ENCODE results near the gene OSBPL2.
A peak's percentile ranks its signal among the peaks of the same experiment; 100 is the strongest.

OSBPL2 gene

DNA sequence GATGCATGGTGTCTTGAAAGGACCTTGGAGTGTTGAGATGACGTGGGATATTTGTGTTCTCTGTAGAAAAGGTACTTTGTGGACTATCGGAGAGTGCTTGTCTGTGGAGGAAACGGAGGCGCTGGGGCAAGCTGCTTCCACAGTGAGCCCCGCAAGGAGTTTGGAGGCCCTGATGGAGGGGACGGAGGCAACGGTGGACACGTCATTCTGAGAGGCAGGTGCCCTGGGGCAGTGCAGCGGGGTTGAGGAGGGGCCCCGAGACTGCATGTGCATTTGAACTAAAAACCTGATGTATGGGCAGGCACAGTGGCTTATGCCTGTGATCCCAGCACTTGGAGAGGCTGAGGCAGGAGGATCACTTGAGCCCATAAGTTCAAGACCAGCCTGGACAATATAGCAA lies 42.6 kb upstream of the OSBPL2 start:
- peaks cover 31% of the 10 kb centered on the region for H3K79me2 ChIP-seq (ENCODE audit: insufficient read depth, low read length)

DNA sequence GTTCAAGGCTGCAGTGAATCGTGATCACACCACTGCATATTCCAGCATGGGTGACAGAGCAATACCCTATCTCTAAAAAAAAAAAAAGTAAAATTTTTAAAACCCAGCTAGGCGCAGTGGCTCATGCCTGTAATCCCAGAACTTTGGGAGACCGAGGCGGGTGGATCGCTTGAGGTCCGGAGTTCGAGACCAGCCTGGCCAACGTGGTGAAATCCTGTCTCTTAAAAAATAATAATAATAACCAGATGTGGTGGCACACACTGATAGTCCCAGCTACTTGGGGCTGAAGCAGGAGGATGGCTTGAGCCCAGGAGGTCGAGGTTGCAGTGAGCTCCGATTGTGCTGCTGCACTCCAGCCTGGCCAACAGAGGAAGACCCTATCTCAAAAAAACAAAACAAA lies 42.0 kb upstream of the OSBPL2 start:
- ATAC-seq (ENCODE audit: insufficient read depth, low read depth) (no peak), DNase-seq (no peak)
- peaks cover 25% of the 10 kb centered on the region for H3K79me2 ChIP-seq (ENCODE audit: insufficient read depth, low read length)
- no peak overlapping the region for H3K27ac ChIP-seq (ENCODE audit: low read length)
- H3K9me3 ChIP-seq (ENCODE audit: insufficient read depth, low read length, severe bottlenecking): no peaks in the 10 kb centered on the region
- H4K20me1 ChIP-seq (ENCODE audit: insufficient read depth, low read length): peaks cover 39% of the 10 kb centered on the region
- no peak overlapping the region for H3K4me3 ChIP-seq (ENCODE audit: low read depth in 1 of 2, low read length in 2 of 2)
- H2AFZ ChIP-seq (ENCODE audit: low read depth, low read length): no peak overlapping the region
- H3K36me3 ChIP-seq (ENCODE audit: insufficient read depth, low read length): peaks cover 71% of the 10 kb centered on the region
- peaks cover 30% of the 10 kb centered on the region for H3K4me1 ChIP-seq (ENCODE audit: insufficient read depth, low read length)
- TF ChIP-seq EZH2 (IDR thresholded peaks at IDR 0.05; ENCODE audit: borderline replicate concordance, low read depth, low read length, severe bottlenecking): no peak
- TF ChIP-seq, protein P1, sequence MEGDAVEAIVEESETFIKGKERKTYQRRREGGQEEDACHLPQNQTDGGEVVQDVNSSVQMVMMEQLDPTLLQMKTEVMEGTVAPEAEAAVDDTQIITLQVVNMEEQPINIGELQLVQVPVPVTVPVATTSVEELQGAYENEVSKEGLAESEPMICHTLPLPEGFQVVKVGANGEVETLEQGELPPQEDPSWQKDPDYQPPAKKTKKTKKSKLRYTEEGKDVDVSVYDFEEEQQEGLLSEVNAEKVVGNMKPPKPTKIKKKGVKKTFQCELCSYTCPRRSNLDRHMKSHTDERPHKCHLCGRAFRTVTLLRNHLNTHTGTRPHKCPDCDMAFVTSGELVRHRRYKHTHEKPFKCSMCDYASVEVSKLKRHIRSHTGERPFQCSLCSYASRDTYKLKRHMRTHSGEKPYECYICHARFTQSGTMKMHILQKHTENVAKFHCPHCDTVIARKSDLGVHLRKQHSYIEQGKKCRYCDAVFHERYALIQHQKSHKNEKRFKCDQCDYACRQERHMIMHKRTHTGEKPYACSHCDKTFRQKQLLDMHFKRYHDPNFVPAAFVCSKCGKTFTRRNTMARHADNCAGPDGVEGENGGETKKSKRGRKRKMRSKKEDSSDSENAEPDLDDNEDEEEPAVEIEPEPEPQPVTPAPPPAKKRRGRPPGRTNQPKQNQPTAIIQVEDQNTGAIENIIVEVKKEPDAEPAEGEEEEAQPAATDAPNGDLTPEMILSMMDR (IDR thresholded peaks at IDR 0.05; ENCODE audit: borderline replicate concordance, extremely low read depth, low read length, poor library complexity, severe bottlenecking): no peak
- no peak overlapping the region for H3K4me2 ChIP-seq (ENCODE audit: insufficient read depth, low read length)
- no peak overlapping the region for H3K9ac ChIP-seq (ENCODE audit: low read depth, low read length)
- H3K27me3 ChIP-seq (ENCODE audit: insufficient read depth, low read length, poor library complexity): no peaks in the 10 kb centered on the region

More for the DNA sequence above, 42.6 kb upstream of the OSBPL2 start:
- ATAC-seq (ENCODE audit: insufficient read depth, low read depth): no peak
- Histone ChIP-seq H4K20me1 (ENCODE audit: insufficient read depth, low read length) (peaks cover 39% of the 10 kb centered on the region), H3K27me3 (ENCODE audit: insufficient read depth, low read length, poor library complexity) (no peaks in the 10 kb centered on the region), H3K4me2 (ENCODE audit: insufficient read depth, low read length) (peak overlapping the region; percentile 44), H3K4me3 (ENCODE audit: low read depth in 1 of 2, low read length in 2 of 2) (no peak overlapping the region), H3K36me3 (ENCODE audit: insufficient read depth, low read length) (peaks cover 70% of the 10 kb centered on the region), H2AFZ (ENCODE audit: low read depth, low read length) (no peak overlapping the region), H3K9me3 (ENCODE audit: insufficient read depth, low read length, severe bottlenecking) (no peaks in the 10 kb centered on the region), H3K27ac (ENCODE audit: low read length) (peak overlapping the region; percentile 57), H3K9ac (ENCODE audit: low read depth, low read length) (peak overlapping the region; percentile 32), H3K4me1 (ENCODE audit: insufficient read depth, low read length) (peaks cover 30% of the 10 kb centered on the region)
- DNase-seq: no peak
- TF ChIP-seq, protein P1 (IDR thresholded peaks at IDR 0.05; ENCODE audit: borderline replicate concordance, extremely low read depth, low read length, poor library complexity, severe bottlenecking): no peak
- TF ChIP-seq EZH2 (IDR thresholded peaks at IDR 0.05; ENCODE audit: borderline replicate concordance, low read depth, low read length, severe bottlenecking): no peak

DNA sequence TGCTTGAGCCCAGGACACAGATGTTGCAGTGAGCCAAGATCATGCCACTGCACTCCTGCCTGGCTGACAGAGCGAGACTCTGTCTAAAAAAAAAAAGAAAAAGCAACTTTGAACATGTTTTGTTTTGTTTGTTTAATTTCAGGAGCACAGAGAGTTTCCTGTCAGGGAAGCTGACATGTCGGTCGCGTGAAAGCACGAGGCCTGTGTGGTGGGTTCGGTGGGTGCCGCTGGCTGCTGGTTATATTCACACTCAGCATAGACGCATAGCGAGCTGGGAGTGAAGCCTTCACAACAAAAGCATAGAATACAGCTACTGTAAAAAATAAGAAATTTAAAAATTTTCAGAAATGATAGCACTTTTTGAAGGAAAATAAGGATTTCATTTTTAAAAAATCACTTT lies 41.0 kb upstream of the OSBPL2 start:
- Histone ChIP-seq H2AFZ (ENCODE audit: low read depth, low read length) (no peak overlapping the region), H3K27ac (ENCODE audit: low read length) (no peak overlapping the region), H3K4me1 (ENCODE audit: insufficient read depth, low read length) (peaks cover 30% of the 10 kb centered on the region), H3K9ac (ENCODE audit: low read depth, low read length) (no peak overlapping the region), H3K4me3 (ENCODE audit: low read depth in 1 of 2, low read length in 2 of 2) (no peak overlapping the region), H3K27me3 (ENCODE audit: insufficient read depth, low read length, poor library complexity) (no peaks in the 10 kb centered on the region), H3K79me2 (ENCODE audit: insufficient read depth, low read length) (peaks cover 15% of the 10 kb centered on the region), H4K20me1 (ENCODE audit: insufficient read depth, low read length) (peaks cover 37% of the 10 kb centered on the region), H3K36me3 (ENCODE audit: insufficient read depth, low read length) (peaks cover 72% of the 10 kb centered on the region), H3K9me3 (ENCODE audit: insufficient read depth, low read length, severe bottlenecking) (no peaks in the 10 kb centered on the region), H3K4me2 (ENCODE audit: insufficient read depth, low read length) (no peak overlapping the region)
- ATAC-seq (ENCODE audit: insufficient read depth, low read depth): no peak
- DNase-seq: no peak
- TF ChIP-seq, protein P1 (IDR thresholded peaks at IDR 0.05; ENCODE audit: borderline replicate concordance, extremely low read depth, low read length, poor library complexity, severe bottlenecking): no peak
- no peak for TF ChIP-seq EZH2 (IDR thresholded peaks at IDR 0.05; ENCODE audit: borderline replicate concordance, low read depth, low read length, severe bottlenecking)

DNA sequence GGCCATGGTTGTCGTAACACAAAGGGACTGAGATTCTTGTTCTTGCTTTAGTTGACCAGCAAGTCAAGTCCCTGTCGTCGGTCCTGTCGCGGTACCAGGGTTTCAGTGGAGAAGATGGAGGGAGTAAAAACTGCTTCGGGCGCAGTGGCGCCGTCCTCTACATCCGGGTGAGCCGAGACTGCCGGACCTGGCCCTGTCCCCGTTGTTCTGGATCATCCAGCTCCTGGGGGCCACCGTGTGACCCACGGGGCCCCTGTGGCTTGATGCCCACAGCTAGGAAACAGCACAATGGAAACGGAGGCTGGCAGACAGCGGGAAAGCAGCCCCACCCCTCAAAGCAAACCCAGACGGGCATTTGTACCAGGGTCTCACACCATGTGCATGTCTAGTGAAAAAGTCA lies 40.5 kb upstream of the OSBPL2 start:
- H3K4me3 ChIP-seq (ENCODE audit: low read depth in 1 of 2, low read length in 2 of 2): no peak overlapping the region
- no peak overlapping the region for H3K27ac ChIP-seq (ENCODE audit: low read length)
- ATAC-seq (ENCODE audit: insufficient read depth, low read depth) (no peak), DNase-seq (no peak)
- peaks cover 70% of the 10 kb centered on the region for H3K36me3 ChIP-seq (ENCODE audit: insufficient read depth, low read length)
- peaks cover 30% of the 10 kb centered on the region for H3K4me1 ChIP-seq (ENCODE audit: insufficient read depth, low read length)
- no peaks in the 10 kb centered on the region for H3K9me3 ChIP-seq (ENCODE audit: insufficient read depth, low read length, severe bottlenecking)
- no peak overlapping the region for H3K4me2 ChIP-seq (ENCODE audit: insufficient read depth, low read length)
- peaks cover 32% of the 10 kb centered on the region for H4K20me1 ChIP-seq (ENCODE audit: insufficient read depth, low read length)
- no peaks in the 10 kb centered on the region for H3K27me3 ChIP-seq (ENCODE audit: insufficient read depth, low read length, poor library complexity)
- no peak overlapping the region for H2AFZ ChIP-seq (ENCODE audit: low read depth, low read length)
- peaks cover 10% of the 10 kb centered on the region; the same call in 1 of the 2 replicates for H3K79me2 ChIP-seq (ENCODE audit: insufficient read depth, low read length)
- no peak overlapping the region for H3K9ac ChIP-seq (ENCODE audit: low read depth, low read length)
- no peak for TF ChIP-seq EZH2 (IDR thresholded peaks at IDR 0.05; ENCODE audit: borderline replicate concordance, low read depth, low read length, severe bottlenecking)
- TF ChIP-seq, protein P1 (IDR thresholded peaks at IDR 0.05; ENCODE audit: borderline replicate concordance, extremely low read depth, low read length, poor library complexity, severe bottlenecking): no peak

Measured in DND-41 (cell line).